ENCODE data around the gene MUC12.

MUC12 gene

DNA sequence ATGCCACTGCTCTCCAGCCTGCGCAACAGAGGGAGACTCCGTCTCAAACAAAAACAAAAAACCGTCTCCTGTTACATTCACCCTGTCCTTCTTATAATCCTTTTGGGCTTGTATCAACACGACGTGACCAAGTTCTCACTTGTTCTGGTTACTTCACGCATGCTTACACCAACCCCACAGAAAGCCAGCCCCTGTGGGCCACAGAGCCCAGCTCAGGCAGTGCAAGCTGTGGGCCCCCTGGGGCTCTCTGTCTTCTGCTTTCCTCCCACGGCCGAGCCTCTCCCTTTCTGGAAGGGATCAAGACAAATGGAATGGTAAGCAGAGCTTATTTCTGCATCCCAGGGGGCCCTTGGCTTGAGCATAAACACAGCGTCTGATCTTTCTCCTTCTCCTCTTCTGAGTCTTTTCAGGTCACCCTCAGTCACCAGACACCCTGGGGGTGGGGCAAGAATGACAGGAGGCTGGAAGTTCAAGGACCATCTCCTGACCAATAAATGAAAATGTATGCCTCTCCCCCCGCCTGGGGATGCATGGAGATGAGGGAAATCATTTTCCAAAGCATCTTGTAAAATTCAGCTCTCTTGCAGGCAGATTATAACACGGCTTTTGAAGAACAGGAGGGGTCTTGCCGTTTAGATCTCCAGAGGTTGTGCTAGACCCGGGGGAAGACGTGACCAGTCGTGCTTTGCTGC is 96.9 kb downstream of the MUC12 start:
- no peak for DNase-seq

DNA sequence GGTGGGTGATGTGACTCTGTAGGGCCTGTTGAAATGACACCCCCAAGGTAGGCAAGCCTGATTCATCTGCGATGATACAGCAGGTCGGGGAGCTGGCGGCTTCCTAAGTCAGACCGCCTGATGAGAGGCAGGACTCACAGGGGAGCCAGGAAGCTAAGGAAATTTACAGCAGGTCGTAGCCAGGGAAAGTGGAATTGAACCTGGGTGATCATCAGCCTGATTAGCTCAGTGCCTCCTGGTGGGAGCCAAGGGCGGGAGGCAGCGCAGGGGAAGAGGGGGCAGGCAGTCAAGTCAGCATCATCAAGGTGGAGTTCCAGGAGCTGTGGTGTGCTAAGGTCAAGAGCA is 97.4 kb downstream of the MUC12 start:
- no peak for DNase-seq

DNA sequence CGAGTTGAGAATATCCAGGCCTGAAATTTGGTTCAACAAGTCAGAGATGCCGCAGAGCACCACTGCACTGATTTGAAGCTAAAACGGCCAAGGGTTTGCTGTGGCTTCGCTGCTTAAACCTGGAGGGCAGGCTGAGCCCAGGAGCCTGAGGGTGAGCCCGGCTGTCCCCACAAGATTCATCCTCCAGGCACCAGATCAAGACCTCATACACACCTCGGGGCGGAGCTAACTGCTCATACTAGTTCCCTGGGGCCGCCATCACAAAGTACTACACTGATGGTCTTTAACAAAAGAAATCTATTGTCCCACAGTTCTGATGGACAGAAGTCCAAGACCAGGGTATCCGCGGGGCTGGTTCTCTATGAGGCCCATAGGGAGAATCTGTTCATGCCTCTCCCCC is 99.0 kb downstream of the MUC12 start:
- DNase-seq = no peak

Measured in fibroblast of skin of abdomen (primary cell).